Lung (tissue), 12 donors: ENCODE data around the gene CPD. TPM values are rescaled to one million over a fixed set of nuclear protein-coding genes. Genes with fewer than 3 reads are reported as not detected.
"Not testable (repeated sequence)": the region's sequence is repeated elsewhere in the genome, so short reads cannot be mapped to it uniquely, and the experiment has no call there.

Source experiments
- ATAC-seq: fragments of 200-7000 bp; cut with Tn5 transposase; one replicate; pipeline ENCODE4 v1.9.1; 2020; ENCODE audit warnings: moderate number of reproducible peaks; ENCODE audit not compliant: insufficient read depth, low FRiP score
- DNase-seq, 3 donors: peaks; one replicate each; pipeline ENCODE4 v3.0.0-alpha.2; 2013 to 2017
- H3K27ac ChIP-seq, 2 donors: one replicate each; pipeline ENCODE4 v1.5.1; 2013; ENCODE audit warnings: mild to moderate bottlenecking in 2 of 2, moderate library complexity in 2 of 2, control low read depth in 1 of 2, inconsistent platforms in 1 of 2, low read depth in 1 of 2, low read length in 1 of 2
- H3K27me3 ChIP-seq, 3 donors: one replicate each; pipeline ENCODE4 v1.5.1; 2013; ENCODE audit warnings: low read length in 2 of 3; ENCODE audit not compliant: control insufficient read depth in 3 of 3, insufficient read depth in 3 of 3
- H3K36me3 ChIP-seq, 4 donors: one replicate each; pipeline ENCODE4 v1.5.1; 2013; ENCODE audit warnings: low read length in 4 of 4, mild to moderate bottlenecking in 1 of 4, moderate library complexity in 1 of 4; ENCODE audit not compliant: control insufficient read depth in 4 of 4, insufficient read depth in 4 of 4
- H3K4me1 ChIP-seq, 5 donors: one replicate each; pipeline ENCODE4 v1.5.1; 2013; ENCODE audit warnings: low read length in 5 of 5, mild to moderate bottlenecking in 2 of 5, moderate library complexity in 1 of 5; ENCODE audit not compliant: control insufficient read depth in 5 of 5, insufficient read depth in 5 of 5
- H3K4me3 ChIP-seq: one replicate; pipeline ENCODE4 v1.5.1; 2013; ENCODE audit warnings: mild to moderate bottlenecking, control low read depth, moderate library complexity
- H3K9ac ChIP-seq, 2 donors: one replicate each; pipeline ENCODE4 v1.5.1; 2013; ENCODE audit warnings: low read length in 2 of 2, control low read depth in 1 of 2; ENCODE audit not compliant: insufficient read depth in 1 of 2
- H3K9me3 ChIP-seq, 4 donors: one replicate each; pipeline ENCODE4 v1.5.1; 2013; ENCODE audit warnings: low read length in 3 of 4, mild to moderate bottlenecking in 1 of 4, moderate library complexity in 1 of 4; ENCODE audit not compliant: control insufficient read depth in 4 of 4, insufficient read depth in 3 of 4
- WGBS, 2 donors: extraction: QIAGEN DNeasy Blood & Tissue Kit; methylation state at CpG; one replicate each; pipeline ENCODE4 v1.1.7; 2013; 5-methylcytosine and 5-hydroxymethylcytosine counted together
- polyA plus RNA-seq, 2 donors: library from polyadenylated mRNA; stranded (reverse); fragments of 200-250 nt; gene quantifications; one replicate each; pipeline ENCODE4 v1.2.1, GENCODE V29; 2013
- total RNA-seq, 2 donors: library from RNA; depleted of rRNA in 1 of 2; stranded (reverse); fragments of >200 nt in 1 of 2; gene quantifications; one replicate each; pipeline ENCODE4 v1.2.1, GENCODE V29; 2014 to 2021
- TF ChIP-seq, protein P1 (sequence below): IDR thresholded peaks from 2 replicates; pipeline ENCODE4 v1.5.1; 2012; ENCODE audit warnings: mild to moderate bottlenecking; ENCODE audit errors: control extremely low read depth, extremely low read depth
- donor health status: control.
- donor health status: control.
- donor health status: Bipolar disorder and iron deficiency.
- donor health status: healthy.
- donor health status: DM: yes; HTN: yes; CAD: no.

Gene CPD
- total and polyA plus RNA-seq, 4 donors, result 11.1 to 126 (median 88.1) TPM

GRCh38 chr17:30458371-30458770 is 79.6 kb downstream of the CPD start:
- 95 to 100% methylated on average over 6 of the region's 6 CpGs for WGBS, 2 donors

GRCh38 chr17:30458797-30459413 is 80.2 kb downstream of the CPD start:
- not testable (repeated sequence) for H3K9ac ChIP-seq, H3K4me1 ChIP-seq, H3K4me3 ChIP-seq, DNase-seq, H3K9me3 ChIP-seq, H3K27ac ChIP-seq, H3K27me3 ChIP-seq, ATAC-seq
- WGBS, 2 donors, result 94% methylated on average over 5 of the region's 5 CpGs
- H3K36me3 ChIP-seq, result peaks cover 21 to 31% (median 25%) of the 10 kb centered on the region in 4 donors

More at GRCh38 chr17:30458371-30458770, 79.6 kb downstream of the CPD start:
- no peak overlapping the region for H3K27ac ChIP-seq
- TF ChIP-seq, protein P1, sequence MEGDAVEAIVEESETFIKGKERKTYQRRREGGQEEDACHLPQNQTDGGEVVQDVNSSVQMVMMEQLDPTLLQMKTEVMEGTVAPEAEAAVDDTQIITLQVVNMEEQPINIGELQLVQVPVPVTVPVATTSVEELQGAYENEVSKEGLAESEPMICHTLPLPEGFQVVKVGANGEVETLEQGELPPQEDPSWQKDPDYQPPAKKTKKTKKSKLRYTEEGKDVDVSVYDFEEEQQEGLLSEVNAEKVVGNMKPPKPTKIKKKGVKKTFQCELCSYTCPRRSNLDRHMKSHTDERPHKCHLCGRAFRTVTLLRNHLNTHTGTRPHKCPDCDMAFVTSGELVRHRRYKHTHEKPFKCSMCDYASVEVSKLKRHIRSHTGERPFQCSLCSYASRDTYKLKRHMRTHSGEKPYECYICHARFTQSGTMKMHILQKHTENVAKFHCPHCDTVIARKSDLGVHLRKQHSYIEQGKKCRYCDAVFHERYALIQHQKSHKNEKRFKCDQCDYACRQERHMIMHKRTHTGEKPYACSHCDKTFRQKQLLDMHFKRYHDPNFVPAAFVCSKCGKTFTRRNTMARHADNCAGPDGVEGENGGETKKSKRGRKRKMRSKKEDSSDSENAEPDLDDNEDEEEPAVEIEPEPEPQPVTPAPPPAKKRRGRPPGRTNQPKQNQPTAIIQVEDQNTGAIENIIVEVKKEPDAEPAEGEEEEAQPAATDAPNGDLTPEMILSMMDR, result no peak
- no peaks in the 10 kb centered on the region for H3K27me3 ChIP-seq
- no peak overlapping the region for H3K4me3 ChIP-seq
- no peak overlapping the region for H3K9ac ChIP-seq
- ATAC-seq, result no peak
- H3K9me3 ChIP-seq, result peaks cover 0 to 2% (median 0%) of the 10 kb centered on the region in 4 donors
- H3K36me3 ChIP-seq, result peaks cover 23 to 31% (median 26%) of the 10 kb centered on the region in 4 donors
- H3K4me1 ChIP-seq, result no peaks in the 10 kb centered on the region
- DNase-seq, result no peak

- no peak overlapping the region for H3K27ac ChIP-seq
- no peak overlapping the region for H3K4me3 ChIP-seq
- WGBS, 2 donors, result 97 to 98% methylated on average over 2 of the region's 2 CpGs
- H3K9ac ChIP-seq, result no peak overlapping the region
- no peak for DNase-seq
- H3K27me3 ChIP-seq, result peaks cover 0 to 3% (median 0%) of the 10 kb centered on the region in 3 donors
- H3K4me1 ChIP-seq, result no peaks in the 10 kb centered on the region
- no peak for ATAC-seq
- peaks cover 3 to 16% (median 7%) of the 10 kb centered on the region in 4 donors for H3K36me3 ChIP-seq
- TF ChIP-seq, protein P1, result no peak
- H3K9me3 ChIP-seq, result no peaks in the 10 kb centered on the region
These were observed 89.7 kb downstream of the CPD start for GRCh38 chr17:30468465-30468864.

DNA sequence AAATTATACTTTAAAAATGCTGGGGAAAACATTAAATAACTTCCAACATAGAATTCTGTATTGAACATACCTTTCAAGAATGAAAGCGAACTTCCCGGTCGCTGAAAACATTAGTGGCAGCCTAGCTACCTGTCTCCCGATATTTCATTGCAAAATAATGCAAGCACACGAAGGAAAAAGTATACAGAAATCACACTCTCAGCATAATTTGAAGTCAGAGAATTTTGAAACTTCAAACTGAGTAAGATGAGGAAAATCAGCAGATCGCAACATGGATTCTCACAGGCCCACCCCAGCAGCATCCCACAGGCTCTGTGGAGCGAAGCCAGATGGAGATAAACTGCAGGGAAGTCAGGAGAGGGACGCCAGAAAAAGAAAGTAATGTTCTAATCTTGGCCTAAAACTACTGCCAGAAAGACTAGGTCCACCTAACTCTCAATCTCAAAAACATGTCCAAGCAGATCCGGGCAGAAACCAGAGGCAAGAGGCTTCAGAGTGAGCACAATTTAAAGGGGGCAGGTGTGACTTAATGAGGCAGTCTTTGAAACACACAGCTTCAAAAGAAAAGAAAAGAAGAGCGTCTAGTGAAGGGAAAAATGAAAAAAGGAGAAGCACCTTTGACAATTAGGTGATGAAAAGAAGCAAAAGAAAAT is 93.6 kb downstream of the CPD start:
- Histone ChIP-seq H3K27me3 (peaks cover 0 to 3% (median 0%) of the 10 kb centered on the region in 3 donors), H3K9me3 (no peaks in the 10 kb centered on the region), H3K36me3 (peaks cover 0 to under 1% (median 0%) of the 10 kb centered on the region in 4 donors), H3K4me1 (peaks cover 0 to 5% (median 0%) of the 10 kb centered on the region in 5 donors), H3K9ac (no peak overlapping the region), H3K27ac (no peak overlapping the region), H3K4me3 (no peak overlapping the region)
- TF ChIP-seq, protein P1, result no peak
- ATAC-seq (no peak), DNase-seq (no peak)
- 71 to 79% methylated on average over 10 of the region's 10 CpGs for WGBS, 2 donors
